Measurements from ENCODE around the gene AFAP1. TPM values are rescaled to one million over a fixed set of nuclear protein-coding genes. Genes with fewer than 3 reads are reported as not detected.

AFAP1 gene
- total RNA-seq, 2 donors from 2014 or later: 32.1 to 40.1 TPM

GRCh38 chr4:7752649-7753048 is 187.0 kb downstream of the AFAP1 start:
- Histone ChIP-seq H3K27me3 (replicated peaks; ENCODE audit: insufficient read depth) (no peaks in the 10 kb centered on the region), H3K4me1 (ENCODE audit: control insufficient read depth in 1 of 2, low read depth in 2 of 2) (peaks cover 0 to 7% of the 10 kb centered on the region in 2 donors), H3K27ac (no peak overlapping the region), H3K36me3 (no peaks in the 10 kb centered on the region), H3K4me3 (no peak overlapping the region), H3K9me3 (no peaks in the 10 kb centered on the region)
- DNase-seq (ENCODE audit: low spot score) (no peak), ATAC-seq (ENCODE audit: insufficient number of reproducible peaks, low FRiP score, low read depth) (no peak)
- no peak for TF ChIP-seq CTCF (IDR thresholded peaks at IDR 0.05)

- no peaks in the 10 kb centered on the region for H3K9me3 ChIP-seq
- TF ChIP-seq CTCF (IDR thresholded peaks at IDR 0.05): no peak
- no peak for ATAC-seq (ENCODE audit: insufficient number of reproducible peaks, low FRiP score, low read depth)
- no peak overlapping the region for H3K27ac ChIP-seq
- no peaks in the 10 kb centered on the region for H3K36me3 ChIP-seq
- H3K27me3 ChIP-seq (replicated peaks; ENCODE audit: insufficient read depth): no peaks in the 10 kb centered on the region
- DNase-seq (ENCODE audit: low spot score): no peak
- H3K4me3 ChIP-seq: no peak overlapping the region
- H3K4me1 ChIP-seq (ENCODE audit: control insufficient read depth in 1 of 2, low read depth in 2 of 2): peaks cover 0 to 7% of the 10 kb centered on the region in 2 donors
Measured at GRCh38 chr4:7750972-7751371, 188.7 kb downstream of the AFAP1 start.

DNA sequence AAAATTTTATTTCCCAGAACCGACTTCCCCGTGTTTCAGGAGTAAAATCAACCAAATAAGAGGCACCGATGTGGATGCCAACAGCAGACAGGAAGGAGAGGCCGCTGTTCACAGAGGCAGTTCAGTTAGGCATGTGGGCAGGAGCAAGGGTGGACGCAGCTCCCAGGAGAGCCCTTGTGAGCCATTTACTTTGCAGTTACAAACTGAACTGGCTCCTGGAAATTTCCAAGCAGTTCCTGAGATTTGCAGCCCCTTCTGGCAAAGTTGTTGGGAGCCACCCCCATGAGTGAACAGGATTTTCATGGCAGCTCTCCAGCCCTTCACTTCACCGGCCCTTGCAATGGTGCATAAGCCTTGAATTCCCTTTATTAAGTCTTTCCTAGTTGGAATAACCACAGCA is 189.1 kb downstream of the AFAP1 start:
- Histone ChIP-seq H3K36me3 (no peaks in the 10 kb centered on the region), H3K27me3 (replicated peaks; ENCODE audit: insufficient read depth) (no peaks in the 10 kb centered on the region), H3K4me1 (ENCODE audit: control insufficient read depth in 1 of 2, low read depth in 2 of 2) (peaks cover 0 to 7% of the 10 kb centered on the region in 2 donors), H3K4me3 (no peak overlapping the region), H3K27ac (no peak overlapping the region), H3K9me3 (no peaks in the 10 kb centered on the region)
- TF ChIP-seq CTCF (IDR thresholded peaks at IDR 0.05): no peak
- no peak for DNase-seq (ENCODE audit: low spot score)
- no peak for ATAC-seq (ENCODE audit: insufficient number of reproducible peaks, low FRiP score, low read depth)

- DNase-seq (ENCODE audit: low spot score) (no peak), ATAC-seq (ENCODE audit: insufficient number of reproducible peaks, low FRiP score, low read depth) (no peak)
- no peak for TF ChIP-seq CTCF (IDR thresholded peaks at IDR 0.05)
Measured at GRCh38 chr4:7747566-7747965, 192.1 kb downstream of the AFAP1 start.

GRCh38 chr4:7747062-7747385 is 192.6 kb downstream of the AFAP1 start:
- DNase-seq (ENCODE audit: low spot score) (no peak), ATAC-seq (ENCODE audit: insufficient number of reproducible peaks, low FRiP score, low read depth) (no peak)
- Histone ChIP-seq H3K27me3 (replicated peaks; ENCODE audit: insufficient read depth) (no peaks in the 10 kb centered on the region), H3K4me1 (ENCODE audit: control insufficient read depth in 1 of 2, low read depth in 2 of 2) (peaks cover 0 to 7% of the 10 kb centered on the region in 2 donors), H3K9me3 (no peaks in the 10 kb centered on the region), H3K27ac (no peak overlapping the region), H3K4me3 (no peak overlapping the region), H3K36me3 (no peaks in the 10 kb centered on the region)
- TF ChIP-seq CTCF (IDR thresholded peaks at IDR 0.05): no peak

More at GRCh38 chr4:7747566-7747965, 192.1 kb downstream of the AFAP1 start:
- Histone ChIP-seq H3K4me1 (ENCODE audit: control insufficient read depth in 1 of 2, low read depth in 2 of 2) (peaks cover 0 to 7% of the 10 kb centered on the region in 2 donors), H3K36me3 (no peaks in the 10 kb centered on the region), H3K27ac (no peak overlapping the region), H3K4me3 (no peak overlapping the region), H3K27me3 (replicated peaks; ENCODE audit: insufficient read depth) (no peaks in the 10 kb centered on the region), H3K9me3 (no peaks in the 10 kb centered on the region)

Measured in thoracic aorta (tissue), 2 donors.